Hematopoietic multipotent progenitor cell treated with erythropoietin and hydrocortisone succinate and interleukin-3 and kit ligand, for 17 days (in vitro differentiated cells): ENCODE data around the gene SCLY.
"Not testable (repeated sequence)": the region's sequence is repeated elsewhere in the genome, so short reads cannot be mapped to it uniquely, and the experiment has no call there.

ENCODE experiments used
- DNase-seq: peaks from one replicate; pipeline ENCODE4 v3.0.0-alpha.2; 2015; ENCODE audit warnings: low spot score

SCLY gene

GRCh38 chr2:238060542-238061314 lies at the start of gene SCLY:
Gene SCLY (plus strand): TSS chr2:238061001. CDS start chr2:238061055, 54 bp downstream.
- peak; percentile 96 for DNase-seq

- DNase-seq: no peak
Observed at GRCh38 chr2:238013806-238014205, 47.0 kb upstream of the SCLY start.

- peak; percentile 22 for DNase-seq
Observed at GRCh38 chr2:238015705-238016104, 45.1 kb upstream of the SCLY start.

- DNase-seq: no peak
Observed at GRCh38 chr2:238016526-238016925, 44.3 kb upstream of the SCLY start.

GRCh38 chr2:238019962-238020361 lies 40.8 kb upstream of the SCLY start:
- DNase-seq: no peak

GRCh38 chr2:238020816-238021215 lies 40.0 kb upstream of the SCLY start:
- DNase-seq: no peak

- no peak for DNase-seq
Observed at GRCh38 chr2:238021327-238021726, 39.5 kb upstream of the SCLY start.

GRCh38 chr2:238022594-238023157 lies 38.1 kb upstream of the SCLY start:
- DNase-seq: no peak

GRCh38 chr2:238023608-238024007 lies 37.2 kb upstream of the SCLY start:
- no peak for DNase-seq

GRCh38 chr2:238024986-238025385 lies 35.8 kb upstream of the SCLY start:
- no peak for DNase-seq

- no peak for DNase-seq
Observed at GRCh38 chr2:238025741-238026360, 35.0 kb upstream of the SCLY start.

- no peak for DNase-seq
Observed at GRCh38 chr2:238027058-238027457, 33.7 kb upstream of the SCLY start.

GRCh38 chr2:238027591-238028415 lies 33.0 kb upstream of the SCLY start:
- DNase-seq: no peak

- DNase-seq: no peak
Observed at GRCh38 chr2:238029853-238030252, 30.9 kb upstream of the SCLY start.

GRCh38 chr2:238030422-238031155 lies 30.2 kb upstream of the SCLY start:
- DNase-seq: no peak

- DNase-seq: no peak
Observed at GRCh38 chr2:238031751-238032150, 29.1 kb upstream of the SCLY start.

GRCh38 chr2:238032755-238033337 lies 28.0 kb upstream of the SCLY start:
- no peak for DNase-seq

GRCh38 chr2:238033991-238034390 lies 26.8 kb upstream of the SCLY start:
- not testable (repeated sequence) for DNase-seq

- DNase-seq: no peak
Observed at GRCh38 chr2:238038203-238038602, 22.6 kb upstream of the SCLY start.

- no peak for DNase-seq
Observed at GRCh38 chr2:238039151-238039550, 21.6 kb upstream of the SCLY start.

GRCh38 chr2:238039985-238040384 lies 20.8 kb upstream of the SCLY start:
- no peak for DNase-seq
